Limb (tissue), 2 donors: ENCODE results near the gene KRTAP12-2.
"Not testable (repeated sequence)": the region's sequence is repeated elsewhere in the genome, so short reads cannot be mapped to it uniquely, and the experiment has no call there.

Experiments used
- DNase-seq, 2 donors: peaks; one replicate each; pipeline ENCODE4 v3.0.0-alpha.2; 2016; ENCODE audit errors: extremely low spot score in 2 of 2

The KRTAP12-2 gene

GRCh38 chr21:44650973-44651675 is 15.6 kb downstream of the KRTAP12-2 start:
- DNase-seq, result no peak

GRCh38 chr21:44650265-44650972 is 16.3 kb downstream of the KRTAP12-2 start:
- DNase-seq, result no peak

GRCh38 chr21:44649521-44650100 is 17.1 kb downstream of the KRTAP12-2 start:
- no peak for DNase-seq

GRCh38 chr21:44648557-44649311 is 18.0 kb downstream of the KRTAP12-2 start:
- no peak for DNase-seq

- no peak for DNase-seq
Measured at GRCh38 chr21:44647222-44647552, 19.5 kb downstream of the KRTAP12-2 start.

GRCh38 chr21:44646366-44647221 is 20.1 kb downstream of the KRTAP12-2 start, which contains the start of gene KRTAP10-11:
KRTAP10-11 (plus strand) TSS chr21:44646414; CDS start chr21:44646459, 45 bp downstream.
- DNase-seq, result not testable (repeated sequence)

- no peak for DNase-seq
Measured at GRCh38 chr21:44644878-44645277, 21.8 kb downstream of the KRTAP12-2 start.

GRCh38 chr21:44643741-44644310 is 22.9 kb downstream of the KRTAP12-2 start:
- DNase-seq, result no peak

GRCh38 chr21:44640761-44641160 is 26.0 kb downstream of the KRTAP12-2 start:
- DNase-seq, result no peak

GRCh38 chr21:44639331-44639655 is 27.4 kb downstream of the KRTAP12-2 start:
- DNase-seq, result no peak

GRCh38 chr21:44638506-44639330 is 28.0 kb downstream of the KRTAP12-2 start:
- DNase-seq, result not testable (repeated sequence)

GRCh38 chr21:44637851-44638348 is 28.8 kb downstream of the KRTAP12-2 start:
- DNase-seq, result not testable (repeated sequence)

- DNase-seq, result no peak
Measured at GRCh38 chr21:44637018-44637850, 29.5 kb downstream of the KRTAP12-2 start, which contains the start of gene KRTAP10-10. KRTAP10-10 (plus strand) TSS chr21:44637356; CDS start chr21:44637418, 62 bp downstream.

- DNase-seq, result no peak
Measured at GRCh38 chr21:44636209-44637017, 30.3 kb downstream of the KRTAP12-2 start.

- DNase-seq, result no peak
Measured at GRCh38 chr21:44632067-44632466, 34.7 kb downstream of the KRTAP12-2 start.

GRCh38 chr21:44630440-44630839 is 36.3 kb downstream of the KRTAP12-2 start:
- no peak for DNase-seq

- no peak for DNase-seq
Measured at GRCh38 chr21:44628707-44629391, 37.9 kb downstream of the KRTAP12-2 start.
